GM23338 (cell line): ENCODE results near the gene ARL5C. TPM values are rescaled to one million over a fixed set of nuclear protein-coding genes. Genes with fewer than 3 reads are reported as not detected.

Source experiments
- ATAC-seq: fragments of 200-7000 bp; cut with Tn5 transposase; 3 replicates; pipeline ENCODE4 v1.9.1; 2020
- DNase-seq: peaks from one replicate; pipeline ENCODE4 v3.0.0-alpha.2; 2015; ENCODE audit warnings: low spot score
- H2AFZ ChIP-seq: fragments of 200-600 bp; sonication (generic); 2 replicates; pipeline ENCODE4 v1.8.0; 2016; ENCODE audit warnings: antibody characterized with exemption, mild to moderate bottlenecking, moderate library complexity
- H3F3A ChIP-seq: fragments of 200-600 bp; sonication (generic); replicated peaks from 2 replicates; pipeline ENCODE4 v1.8.0; 2017; ENCODE audit warnings: antibody characterized with exemption, mixed run types, low read depth
- H3K27ac ChIP-seq: fragments of 200-600 bp; sonication (generic); 2 replicates; pipeline ENCODE4 v1.6.1; 2016; ENCODE audit warnings: low read depth
- H3K27me3 ChIP-seq: fragments of 200-600 bp; sonication (generic); 2 replicates; pipeline ENCODE4 v1.8.0; 2016; ENCODE audit warnings: mild to moderate bottlenecking, mixed run types, moderate library complexity; ENCODE audit not compliant: insufficient read depth
- H3K36me3 ChIP-seq: fragments of 200-600 bp; sonication (generic); 2 replicates; pipeline ENCODE4 v1.8.0; 2016; ENCODE audit warnings: mild to moderate bottlenecking; ENCODE audit not compliant: insufficient read depth
- H3K4me1 ChIP-seq: fragments of 200-600 bp; sonication (generic); 2 replicates; pipeline ENCODE4 v1.8.0; 2016; ENCODE audit warnings: mild to moderate bottlenecking, moderate library complexity; ENCODE audit not compliant: insufficient read depth
- H3K4me2 ChIP-seq: fragments of 200-600 bp; sonication (generic); 2 replicates; pipeline ENCODE4 v1.7.1; 2017; ENCODE audit warnings: mixed run types
- H3K4me3 ChIP-seq: fragments of 200-600 bp; sonication (generic); 2 replicates; pipeline ENCODE4 v1.6.1; 2016; ENCODE audit warnings: mixed run types
- H3K79me2 ChIP-seq: fragments of 200-600 bp; sonication (generic); replicated peaks from 2 replicates; pipeline ENCODE4 v1.8.0; 2017; ENCODE audit warnings: mild to moderate bottlenecking; ENCODE audit not compliant: insufficient read depth
- H3K9me2 ChIP-seq: fragments of 200-600 bp; sonication (generic); 2 replicates; pipeline ENCODE4 v1.8.0; 2017; ENCODE audit not compliant: insufficient read depth
- H4K20me1 ChIP-seq: fragments of 200-600 bp; sonication (generic); replicated peaks from 2 replicates; pipeline ENCODE4 v1.8.0; 2017; ENCODE audit warnings: mild to moderate bottlenecking; ENCODE audit not compliant: insufficient read depth
- H3K27ac Mint-ChIP-seq: 2 replicates; pipeline ENCODE4 v1.8.0; 2020; ENCODE audit warnings: inconsistent platforms, mild to moderate bottlenecking, moderate library complexity, mixed read lengths
- H3K27me3 Mint-ChIP-seq: 3 replicates; pipeline ENCODE4 v1.8.0; 2022; ENCODE audit warnings: low read depth, mild to moderate bottlenecking, moderate library complexity, mixed read lengths, inconsistent platforms; ENCODE audit not compliant: insufficient read depth, poor library complexity
- H3K36me3 Mint-ChIP-seq: 3 replicates; pipeline ENCODE4 v1.8.0; 2021; ENCODE audit warnings: low read depth, mild to moderate bottlenecking, inconsistent platforms, moderate library complexity, mixed read lengths
- H3K4me1 Mint-ChIP-seq: 3 replicates; pipeline ENCODE4 v1.8.0; 2020; ENCODE audit warnings: mild to moderate bottlenecking, inconsistent platforms, mixed read lengths
- H3K4me3 Mint-ChIP-seq: 3 replicates; pipeline ENCODE4 v1.8.0; 2021; ENCODE audit warnings: moderate library complexity, mild to moderate bottlenecking, inconsistent platforms, mixed read lengths
- H3K9me3 Mint-ChIP-seq: 3 replicates; pipeline ENCODE4 v1.8.0; 2020; ENCODE audit warnings: moderate library complexity, mild to moderate bottlenecking, inconsistent platforms, mixed read lengths
- CREB1 ChIP-seq: fragments of 250-450 bp; sonication (Bioruptor Pico); IDR thresholded peaks from 2 replicates; pipeline ENCODE4 v1.5.0; 2020; ENCODE audit warnings: low read depth, mild to moderate bottlenecking, moderate library complexity
- CTCF ChIP-seq, 2 experiments: fragments of 200-600 bp in 1 of 2; sonication (generic) in 1 of 2; conservative IDR thresholded peaks; 2 replicates each; pipeline versions ENCODE4 v1.5.1 to v1.6.1; 2016 to 2017; ENCODE audit warnings: antibody characterized with exemption in 2 of 2, low read depth in 2 of 2, mild to moderate bottlenecking in 2 of 2, moderate library complexity in 1 of 2
- EZH2 ChIP-seq: fragments of 200-600 bp; sonication (generic); IDR thresholded peaks from one replicate; pipeline ENCODE4 v1.8.0; 2017; ENCODE audit warnings: antibody characterized with exemption, mild to moderate bottlenecking, low read depth; ENCODE audit not compliant: unreplicated experiment
- EZH2phosphoT487 ChIP-seq: fragments of 200-600 bp; sonication (generic); IDR thresholded peaks from one replicate; pipeline ENCODE4 v1.8.1; 2018; ENCODE audit warnings: antibody characterized with exemption; ENCODE audit not compliant: unreplicated experiment
- JUNB ChIP-seq: IDR thresholded peaks from one replicate; pipeline ENCODE4 v1.6.1; 2016; ENCODE audit warnings: antibody characterized with exemption; ENCODE audit not compliant: unreplicated experiment
- NANOG ChIP-seq: IDR thresholded peaks from 2 replicates; pipeline ENCODE4 v1.6.1; 2016; ENCODE audit warnings: antibody characterized with exemption, borderline replicate concordance
- POLR2AphosphoS5 ChIP-seq: IDR thresholded peaks from 2 replicates; pipeline ENCODE4 v1.6.1; 2016; ENCODE audit warnings: antibody characterized with exemption, low read depth
- REST ChIP-seq: IDR thresholded peaks from one replicate; pipeline ENCODE4 v1.6.1; 2018; ENCODE audit warnings: antibody characterized with exemption; ENCODE audit not compliant: unreplicated experiment
- STAT1 ChIP-seq: IDR thresholded peaks from one replicate; pipeline ENCODE4 v1.6.1; 2016; ENCODE audit warnings: antibody characterized with exemption; ENCODE audit not compliant: unreplicated experiment
- ZNF114 ChIP-seq: fragments of 250-450 bp; sonication (Bioruptor Pico); IDR thresholded peaks from 2 replicates; pipeline ENCODE4 v1.5.0; 2020; ENCODE audit warnings: mild to moderate bottlenecking, moderate library complexity
- ZNF331 ChIP-seq: fragments of 250-450 bp; sonication (Bioruptor Pico); IDR thresholded peaks from 2 replicates; pipeline ENCODE4 v1.5.0; 2020; ENCODE audit warnings: low read depth, mild to moderate bottlenecking, moderate library complexity
- ZNF462 ChIP-seq: fragments of 250-450 bp; sonication (Bioruptor Pico); IDR thresholded peaks from 2 replicates; pipeline ENCODE4 v1.5.0; 2020; ENCODE audit warnings: mild to moderate bottlenecking, moderate library complexity
- polyA plus RNA-seq: library from polyadenylated mRNA; unstranded; fragments of >200 nt; fragmentation: Nextera tagmentation; extraction: Ambion mirVana; gene quantifications from 2 replicates; pipeline ENCODE4 v1.2.1, GENCODE V29; 2016
- total RNA-seq: library from RNA; depleted of rRNA; stranded (reverse); fragments of >200 nt; shearing (Covaris generic); gene quantifications from 2 replicates; pipeline ENCODE4 v1.2.3, GENCODE V29; 2014
- TF ChIP-seq, protein P1 (sequence below): IDR thresholded peaks from 2 replicates; pipeline ENCODE4 v1.6.1; 2016; ENCODE audit warnings: antibody characterized with exemption

The ARL5C gene
- total and polyA plus RNA-seq, 2 experiments from 2014 or later: not detected

DNA sequence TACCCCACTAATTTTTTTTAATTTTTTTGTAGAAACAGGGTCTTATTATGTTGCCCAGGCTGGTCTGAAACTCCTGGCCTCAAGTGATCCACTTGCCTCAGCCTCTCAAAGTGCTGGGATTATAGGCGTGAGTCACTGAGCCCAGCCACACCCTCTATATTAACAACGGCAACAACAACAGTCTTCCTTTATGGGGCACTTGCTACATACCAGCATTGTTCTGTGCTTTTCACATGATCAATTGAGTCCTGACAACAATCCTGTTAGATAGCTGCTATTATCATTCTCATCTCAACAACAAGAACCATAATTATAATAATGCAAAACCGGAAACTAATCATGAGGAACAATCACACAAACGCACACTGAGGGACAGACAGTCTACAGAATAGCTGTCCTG is 12.6 kb upstream of the ARL5C start:
- Mint-ChIP-seq H3K9me3 (no peaks in the 10 kb centered on the region; the same call in 2 of the 3 replicates), H3K4me1 (peaks cover 33% of the 10 kb centered on the region), H3K36me3 (peaks cover 34% of the 10 kb centered on the region), H3K4me3 (no peak overlapping the region), H3K27ac (no peak overlapping the region), H3K27me3 (peaks cover 21% of the 10 kb centered on the region)
- no peak overlapping the region for H3K4me2 ChIP-seq
- TF ChIP-seq NANOG (no peak), CREB1 (CRISPR knock-in tag) (no peak), JUNB (no peak), POLR2AphosphoS5 (no peak), ZNF114 (CRISPR knock-in tag) (no peak), REST (no peak), EZH2 (no peak), ZNF462 (no peak), EZH2phosphoT487 (no peak), CTCF (conservative IDR thresholded peaks at IDR 0.05; ENCODE audit: low read depth in 2 of 2) (no peak), ZNF331 (CRISPR knock-in tag) (no peak), STAT1 (no peak)
- TF ChIP-seq, protein P1, sequence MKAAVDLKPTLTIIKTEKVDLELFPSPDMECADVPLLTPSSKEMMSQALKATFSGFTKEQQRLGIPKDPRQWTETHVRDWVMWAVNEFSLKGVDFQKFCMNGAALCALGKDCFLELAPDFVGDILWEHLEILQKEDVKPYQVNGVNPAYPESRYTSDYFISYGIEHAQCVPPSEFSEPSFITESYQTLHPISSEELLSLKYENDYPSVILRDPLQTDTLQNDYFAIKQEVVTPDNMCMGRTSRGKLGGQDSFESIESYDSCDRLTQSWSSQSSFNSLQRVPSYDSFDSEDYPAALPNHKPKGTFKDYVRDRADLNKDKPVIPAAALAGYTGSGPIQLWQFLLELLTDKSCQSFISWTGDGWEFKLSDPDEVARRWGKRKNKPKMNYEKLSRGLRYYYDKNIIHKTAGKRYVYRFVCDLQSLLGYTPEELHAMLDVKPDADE: no peak
- H3K4me3 ChIP-seq: no peak overlapping the region
- ATAC-seq (no peak), DNase-seq (no peak)
- no peak overlapping the region for H3K27ac ChIP-seq
- H3K4me1 ChIP-seq: peaks cover 15% of the 10 kb centered on the region
- no peaks in the 10 kb centered on the region for H3K9me2 ChIP-seq
- peaks cover 8% of the 10 kb centered on the region for H3K36me3 ChIP-seq
- no peaks in the 10 kb centered on the region for H3K79me2 ChIP-seq
- no peak overlapping the region for H2AFZ ChIP-seq
- no peaks in the 10 kb centered on the region; the same call in 1 of the 2 replicates for H4K20me1 ChIP-seq
- no peaks in the 10 kb centered on the region for H3K27me3 ChIP-seq
- peaks cover 17% of the 10 kb centered on the region for H3F3A ChIP-seq
